Adrenal gland (tissue), 5 donors: ENCODE measurements around the gene ENTPD8.

Source experiments
- CTCF ChIP-seq, 6 experiments: fragments of 450-650 bp in 4 of 6; fragments of 200-600 bp in 2 of 6; sonication (generic) in 1 of 6; IDR thresholded peaks; 1 replicate in 5 of 6; 2 replicates in 1 of 6; pipeline versions ENCODE4 v1.5.1 to v1.8.0; 2016 to 2021; ENCODE audit warnings: antibody characterized with exemption in 6 of 6, mild to moderate bottlenecking in 2 of 6, moderate library complexity in 1 of 6
- POLR2A ChIP-seq, 2 donors: fragments of 450-650 bp; IDR thresholded peaks; one replicate each; pipeline ENCODE4 v1.6.1; 2017; ENCODE audit warnings: antibody characterized with exemption in 2 of 2, mild to moderate bottlenecking in 2 of 2, moderate library complexity in 1 of 2
- donor health status: DM: no; HTN: no; CAD: no.

DNA sequence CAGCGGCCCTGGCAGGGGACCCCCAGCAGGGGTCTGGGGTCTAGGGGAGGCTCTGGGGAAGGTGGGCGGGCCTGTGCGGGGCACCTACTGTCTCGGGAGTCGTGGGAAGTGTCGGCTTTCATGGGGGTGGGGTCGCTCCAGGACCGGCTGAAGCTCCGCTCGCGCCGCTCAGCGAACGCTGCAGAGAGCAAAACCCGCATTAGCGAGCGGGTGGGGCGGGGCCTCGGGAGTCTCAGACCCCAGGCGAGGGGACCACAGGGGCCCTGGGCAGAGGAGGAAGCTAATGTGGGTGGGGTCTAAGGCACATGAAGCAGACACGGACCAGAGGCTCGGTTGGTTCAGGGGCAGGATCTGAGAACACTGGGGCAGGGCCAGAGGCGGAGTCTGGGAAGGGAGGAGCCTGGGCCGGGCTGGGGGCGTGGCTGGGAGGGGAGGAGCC is 12.5 kb upstream of the ENTPD8 start:
- TF ChIP-seq CTCF (IDR thresholded peaks at IDR 0.05) (no peak), POLR2A (IDR thresholded peaks at IDR 0.05) (no peak)
